HG02642 (cell line): ENCODE results near the gene TREX2.

Source experiments
- ATAC-seq: cut with Tn5 transposase; IDR thresholded peaks from one replicate; pipeline ENCODE4 v1.9.1; 2021; ENCODE audit warnings: mild to moderate bottlenecking; ENCODE audit not compliant: unreplicated experiment, poor library complexity

TREX2 gene

DNA sequence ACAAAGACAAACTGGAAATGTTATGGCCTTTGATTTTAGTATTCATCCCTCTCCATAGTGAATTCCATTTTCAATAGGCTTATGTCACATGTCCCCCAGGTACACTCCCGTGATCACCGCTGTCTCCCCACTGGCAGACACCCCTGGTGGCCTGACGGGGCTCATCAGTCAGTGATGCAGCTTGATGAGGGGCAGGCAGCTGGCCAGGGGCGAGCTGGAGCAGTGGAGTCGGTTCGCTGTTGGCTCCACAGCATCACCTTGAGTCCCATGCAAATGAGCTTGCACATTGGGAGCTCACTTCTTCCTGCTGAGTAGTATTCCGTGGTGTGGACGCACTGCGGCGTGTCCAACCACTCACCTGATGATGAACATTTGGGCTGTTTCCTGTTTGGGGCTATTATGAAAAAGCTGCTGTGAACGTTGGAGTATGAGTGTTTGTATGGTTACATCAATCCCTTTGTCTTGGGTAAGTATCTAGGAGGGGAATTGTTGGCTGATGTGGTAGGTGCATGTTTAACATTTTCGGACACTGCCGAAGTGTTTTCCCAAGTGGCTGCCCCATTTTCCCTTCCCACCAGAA, 5.2 kb downstream of the TREX2 start:
- ATAC-seq = no peak

DNA sequence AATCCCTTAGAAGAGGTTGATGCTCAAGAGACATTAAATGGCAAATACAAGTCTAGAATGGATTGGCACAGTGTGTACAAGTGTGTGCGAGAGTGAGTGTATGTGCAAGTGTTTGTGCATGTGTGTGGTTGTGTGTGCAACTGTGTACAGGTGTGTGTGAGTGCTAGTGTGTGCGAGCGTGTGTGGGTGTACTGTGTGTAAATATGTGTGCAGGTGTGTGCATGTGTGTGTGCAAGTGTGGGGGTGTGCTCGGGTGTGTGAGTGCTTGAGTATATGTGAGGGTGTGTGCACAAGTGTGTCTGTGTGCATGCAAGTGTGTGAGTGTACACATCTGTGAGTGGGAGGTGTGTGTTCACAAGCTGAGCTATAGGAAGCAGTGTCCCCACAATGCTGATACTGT, 5.9 kb downstream of the TREX2 start:
- ATAC-seq = no peak

DNA sequence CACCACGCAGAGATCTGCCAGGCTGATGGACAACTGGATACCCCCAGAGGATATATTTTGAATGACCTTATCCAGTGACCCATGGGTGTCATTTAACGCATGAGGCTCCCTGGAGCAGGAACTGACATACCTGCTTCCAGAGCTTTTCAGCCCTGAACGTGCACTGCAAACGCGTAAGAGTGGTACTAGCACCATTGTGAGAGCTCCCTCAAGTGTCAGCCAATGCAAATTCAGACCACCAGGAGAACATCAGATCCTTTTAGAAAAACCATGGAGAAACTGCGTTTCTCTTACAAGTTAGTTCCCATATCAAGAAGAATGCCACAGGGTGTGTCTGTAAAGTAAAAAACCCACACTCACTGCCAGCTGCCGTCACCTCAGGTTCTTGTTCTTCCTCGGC, 7.3 kb downstream of the TREX2 start:
- no peak for ATAC-seq

DNA sequence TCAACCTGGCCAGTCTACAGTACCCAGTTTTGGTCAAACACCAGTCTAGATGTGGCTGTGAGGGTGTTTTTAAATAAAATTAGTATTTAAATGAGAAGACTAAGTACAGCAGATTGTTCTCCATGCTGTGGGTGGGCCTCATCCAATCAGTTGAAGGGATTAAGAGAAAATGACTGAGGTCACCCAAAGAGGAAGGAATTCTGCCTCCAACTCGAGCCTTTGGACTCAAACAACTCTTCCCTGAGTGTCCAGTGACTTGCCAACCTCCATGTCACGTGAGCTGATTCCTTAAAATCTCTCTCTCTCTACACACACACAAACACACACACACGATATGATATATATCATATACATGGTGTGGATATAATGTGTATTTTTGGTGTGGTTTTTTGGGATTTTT, 10.0 kb downstream of the TREX2 start:
- ATAC-seq = no peak

DNA sequence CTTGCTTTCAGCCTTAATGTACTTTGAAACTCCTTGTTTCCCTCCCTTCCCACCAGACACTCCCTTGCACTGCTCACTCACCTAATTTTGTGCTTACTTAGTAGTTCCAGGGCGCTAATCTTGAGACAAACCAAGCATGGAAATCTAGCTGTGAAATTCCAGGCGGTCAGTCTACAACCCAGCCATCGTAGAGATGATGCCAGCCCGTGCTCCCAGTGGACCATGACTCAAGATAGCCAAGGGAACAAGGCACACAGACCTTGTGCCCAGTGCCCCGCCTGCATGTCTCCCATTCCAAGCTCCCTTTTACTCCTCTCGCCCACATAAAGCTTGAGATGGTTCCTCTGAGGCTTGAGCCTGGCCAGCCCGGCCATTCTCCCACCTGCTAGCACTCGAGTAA, 11.1 kb downstream of the TREX2 start:
- no peak for ATAC-seq

DNA sequence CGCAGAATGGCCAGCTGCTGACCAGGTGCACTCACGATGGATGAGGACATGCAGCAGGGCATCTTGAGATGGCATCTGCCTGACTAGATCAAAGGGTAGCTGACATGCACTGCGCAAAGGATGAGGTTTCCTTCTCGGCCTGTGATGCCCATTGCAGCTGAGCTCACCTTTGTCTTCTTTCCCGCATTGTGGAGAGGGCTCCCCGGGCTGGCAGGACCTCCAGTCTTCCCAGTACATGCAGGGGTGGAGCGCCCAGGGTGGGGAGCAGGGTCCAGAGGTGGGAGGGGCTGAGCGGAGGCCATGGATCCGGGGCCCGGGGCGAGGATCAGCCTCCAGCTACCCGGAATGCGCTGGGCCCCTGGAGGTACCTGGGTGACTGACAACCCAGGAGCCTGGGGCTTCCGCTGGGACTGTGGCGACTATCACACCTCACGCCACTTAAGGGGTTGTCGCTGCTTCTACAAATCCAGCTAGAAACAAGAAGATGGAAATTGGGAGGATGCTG, 12.0 kb downstream of the TREX2 start:
- ATAC-seq = no peak

DNA sequence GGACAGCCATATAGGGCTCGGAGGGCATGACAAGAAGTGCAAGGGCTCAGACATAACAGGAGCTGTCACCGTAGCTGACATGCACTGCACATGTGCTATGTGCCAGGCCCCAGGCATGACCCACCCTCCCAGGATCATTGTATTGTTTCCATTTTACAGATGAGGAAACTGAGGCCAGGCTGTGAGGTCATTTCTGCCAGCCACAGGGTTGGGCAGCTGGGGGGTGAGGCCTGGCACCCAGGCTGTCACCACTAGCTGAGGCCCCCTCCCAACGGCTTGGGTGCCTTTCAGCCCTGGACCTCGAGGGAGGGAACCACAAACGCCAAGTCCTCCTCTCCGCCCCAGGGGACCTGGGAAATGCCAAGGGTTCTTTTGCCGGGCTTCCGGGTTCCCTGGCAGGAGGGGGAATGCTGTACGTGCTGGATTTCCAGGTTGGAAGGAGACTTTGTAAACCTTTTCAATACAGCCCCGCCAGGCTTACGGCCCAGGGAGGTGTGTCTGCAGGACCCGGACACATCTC, 12.6 kb downstream of the TREX2 start:
- ATAC-seq = no peak

DNA sequence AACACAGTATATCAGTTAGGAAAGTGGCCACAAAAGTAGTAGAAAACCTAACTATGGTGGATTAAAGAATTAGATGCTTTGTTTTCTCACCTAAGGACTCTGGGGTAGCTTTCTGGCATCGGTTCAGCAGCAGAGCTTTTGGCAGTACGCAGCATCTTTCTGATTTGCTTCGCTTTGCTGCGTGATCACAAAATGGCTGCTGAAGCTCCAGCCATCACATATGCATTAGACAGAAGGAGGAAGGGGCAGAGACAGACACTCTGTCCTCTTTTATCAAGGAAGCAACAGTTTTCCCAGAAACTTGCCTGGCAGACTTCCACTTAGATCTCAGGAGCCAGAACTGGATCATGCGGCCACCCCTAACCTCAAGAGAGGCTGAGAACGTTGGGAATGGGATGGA, 15.1 kb downstream of the TREX2 start:
- no peak for ATAC-seq

DNA sequence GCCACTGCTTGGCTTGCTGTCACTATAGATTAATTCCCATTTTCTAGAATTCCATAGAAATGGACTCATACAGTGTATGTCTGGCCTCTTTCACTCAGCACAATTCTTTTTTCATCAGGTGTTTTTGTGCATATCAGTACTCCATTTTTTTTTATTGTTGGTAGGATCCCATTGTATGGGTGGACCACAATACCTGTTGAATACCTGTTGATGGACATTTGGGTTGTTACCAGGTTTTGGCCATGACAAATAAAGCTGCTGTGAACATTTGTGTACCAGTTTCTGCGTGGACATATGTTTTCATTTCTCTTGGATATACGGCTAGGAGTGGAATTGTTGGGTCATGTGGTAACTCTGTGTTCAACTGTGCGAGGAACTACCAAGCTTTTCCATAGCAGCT, 19.7 kb downstream of the TREX2 start:
- ATAC-seq = no peak

DNA sequence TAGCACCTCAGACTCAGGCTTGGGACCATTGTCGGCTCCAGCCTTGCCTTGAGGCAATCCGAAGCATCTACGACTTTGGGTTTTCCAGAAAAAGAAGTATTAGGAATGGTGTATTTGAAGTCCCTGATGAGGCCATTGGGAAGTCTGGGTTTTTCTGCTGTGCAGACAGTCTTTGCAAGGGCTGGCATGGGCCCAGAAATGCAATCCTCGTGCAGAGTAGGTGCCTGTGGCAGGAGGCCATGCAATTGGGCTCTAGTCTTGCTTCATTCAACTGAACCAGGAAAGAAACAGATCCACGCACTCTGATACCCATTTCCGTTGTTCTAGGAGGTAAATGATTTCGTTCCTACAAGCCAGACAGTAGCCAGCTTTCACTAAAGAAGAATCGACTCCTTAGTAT, 22.2 kb downstream of the TREX2 start:
- no peak for ATAC-seq

DNA sequence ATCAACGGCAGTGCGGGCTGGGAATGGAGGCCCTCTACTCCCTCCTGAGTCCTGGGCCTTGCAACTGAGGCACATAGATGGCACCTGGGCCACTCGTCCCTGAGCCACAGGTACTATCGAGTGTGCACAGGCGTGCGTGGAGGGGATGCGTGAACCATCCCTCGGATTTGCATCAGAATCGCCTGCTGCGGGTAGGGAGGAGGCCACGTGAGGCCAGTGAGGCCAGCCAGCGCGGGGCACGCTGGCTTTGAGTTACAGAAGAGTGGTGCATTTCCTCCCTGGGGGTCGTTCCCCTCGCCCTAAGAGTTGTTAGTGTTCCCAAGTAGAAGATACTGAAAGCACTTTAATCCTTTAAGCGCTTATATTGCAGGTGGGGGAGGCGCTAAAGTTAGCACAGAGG, 24.0 kb downstream of the TREX2 start:
- ATAC-seq = no peak

DNA sequence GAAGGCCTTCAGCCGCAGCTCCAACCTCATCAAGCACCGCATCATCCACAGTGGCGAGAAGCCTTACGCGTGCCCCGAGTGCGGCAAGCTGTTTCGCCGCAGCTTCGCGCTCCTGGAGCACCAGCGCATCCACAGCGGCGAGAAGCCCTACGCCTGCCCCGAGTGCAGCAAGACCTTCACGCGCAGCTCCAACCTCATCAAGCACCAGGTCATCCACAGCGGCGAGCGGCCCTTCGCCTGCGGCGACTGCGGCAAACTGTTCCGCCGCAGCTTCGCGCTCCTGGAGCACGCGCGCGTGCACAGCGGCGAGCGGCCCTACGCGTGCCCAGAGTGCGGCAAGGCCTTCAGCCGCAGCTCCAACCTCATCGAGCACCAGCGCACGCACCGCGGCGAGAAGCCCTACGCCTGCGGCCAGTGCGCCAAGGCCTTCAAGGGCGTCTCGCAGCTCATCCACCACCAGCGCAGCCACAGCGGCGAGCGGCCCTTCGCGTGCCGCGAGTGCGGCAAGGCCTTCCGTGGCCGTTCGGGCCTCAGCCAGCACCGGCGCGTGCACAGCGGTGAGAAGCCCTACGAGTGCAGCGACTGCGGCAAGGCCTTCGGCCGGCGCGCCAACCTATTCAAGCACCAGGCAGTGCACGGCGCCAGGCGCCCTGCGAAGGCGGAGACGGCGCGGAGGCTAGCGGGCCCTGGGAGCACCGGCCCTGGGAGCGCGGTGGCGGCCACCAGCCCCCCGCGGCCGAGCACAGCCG, 24.8 kb downstream of the TREX2 start:
- no peak for ATAC-seq

DNA sequence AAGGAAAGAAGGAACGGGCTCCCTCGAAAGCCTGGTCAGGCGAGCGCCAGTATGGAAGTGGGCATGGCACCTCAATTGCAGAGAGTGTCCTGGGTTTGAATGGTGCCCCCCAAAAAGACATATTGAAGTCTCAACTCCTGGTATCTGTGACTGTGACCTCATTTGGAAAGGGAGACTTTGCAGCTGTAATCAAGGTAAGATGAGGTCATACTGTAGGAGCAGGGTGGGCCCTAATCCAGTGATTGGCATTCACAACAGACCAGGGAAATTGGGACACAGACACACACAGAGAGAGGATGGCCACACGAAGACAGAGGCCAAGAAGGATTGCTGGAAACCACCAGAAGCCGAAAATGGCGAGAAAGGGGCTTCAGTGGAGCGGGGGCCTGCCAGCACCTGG, 28.2 kb downstream of the TREX2 start:
- ATAC-seq = no peak

DNA sequence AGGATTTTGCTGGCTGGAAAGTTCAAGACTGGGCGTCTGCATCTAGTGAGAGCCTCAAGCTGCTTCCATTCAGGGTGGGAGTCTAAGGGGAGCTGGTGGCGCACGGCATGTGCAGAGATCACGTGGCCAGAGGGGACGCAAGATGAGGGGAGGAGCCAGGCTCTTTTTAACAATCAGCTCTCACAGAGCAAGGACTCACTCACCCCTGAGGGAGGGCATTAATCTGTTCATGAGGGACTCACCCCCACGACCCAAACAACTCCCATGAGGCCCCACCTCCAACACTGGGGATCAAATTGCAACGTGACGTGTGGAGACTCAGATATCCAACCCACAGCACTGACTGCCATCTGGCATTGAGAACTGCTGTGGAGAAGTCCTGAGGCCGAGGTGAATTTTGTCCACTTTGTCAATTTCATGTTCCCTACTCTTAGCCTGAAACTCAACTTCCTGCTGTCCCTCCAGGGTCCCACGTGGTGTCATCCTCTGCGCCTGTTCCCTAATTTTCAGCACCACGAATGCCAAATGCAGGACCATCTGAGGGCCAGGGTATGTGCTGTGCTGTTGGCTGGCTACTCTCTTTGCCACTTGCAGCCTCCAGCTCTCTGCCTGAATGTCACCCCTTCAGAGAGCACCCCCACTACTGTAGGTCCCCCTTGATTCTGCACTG, 28.9 kb downstream of the TREX2 start:
- no peak for ATAC-seq

DNA sequence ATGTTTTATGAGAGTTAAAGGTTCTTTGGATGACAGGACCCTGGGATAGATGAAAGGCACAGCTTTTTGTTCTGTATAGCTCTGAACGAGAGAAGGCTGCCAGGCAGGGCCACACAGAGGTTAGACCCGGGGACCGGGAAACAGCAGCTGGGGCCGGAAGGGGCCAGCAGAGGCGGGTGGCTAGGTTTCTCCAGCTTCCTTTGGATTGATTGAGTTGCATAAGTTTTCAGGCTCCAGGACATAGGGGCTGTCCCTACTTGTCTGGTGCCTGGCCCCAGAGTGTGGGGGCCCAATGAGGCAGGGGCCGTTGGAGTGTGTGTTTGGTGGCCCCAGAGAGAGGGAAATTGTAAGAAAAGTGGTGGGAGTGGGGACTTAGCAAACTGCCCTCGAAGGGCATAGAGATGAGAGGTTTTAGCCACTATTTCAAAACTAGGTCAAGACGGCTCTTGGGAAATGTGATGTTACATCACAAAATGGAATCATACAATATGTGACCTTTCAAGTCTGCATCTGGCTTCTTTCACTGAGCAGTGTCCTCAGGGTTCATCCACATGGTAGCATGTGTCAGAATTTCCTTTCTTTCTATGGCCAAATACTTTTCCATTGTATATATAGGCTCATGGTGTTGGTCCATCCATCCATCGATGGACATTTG, 30.9 kb downstream of the TREX2 start:
- ATAC-seq = no peak

DNA sequence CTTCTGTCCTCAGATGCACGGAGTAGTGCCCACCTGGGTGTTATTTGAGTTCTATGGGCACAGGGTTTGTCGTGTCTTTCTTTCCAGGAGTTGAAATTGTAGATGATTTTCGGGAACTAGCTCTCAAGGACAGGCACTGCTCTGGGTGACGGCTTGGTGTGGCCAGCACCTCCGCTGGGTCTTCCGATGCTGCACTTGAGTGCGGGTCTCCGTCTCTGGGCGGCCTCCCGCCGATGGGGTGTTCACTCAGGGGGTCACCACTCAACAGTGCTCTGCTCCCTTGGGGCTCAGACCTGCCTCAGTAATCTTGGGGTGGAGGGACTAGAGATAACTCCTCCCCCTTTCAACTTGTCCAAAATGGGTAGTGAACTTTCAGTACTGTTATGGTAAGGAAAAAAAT, 32.1 kb downstream of the TREX2 start:
- no peak for ATAC-seq

DNA sequence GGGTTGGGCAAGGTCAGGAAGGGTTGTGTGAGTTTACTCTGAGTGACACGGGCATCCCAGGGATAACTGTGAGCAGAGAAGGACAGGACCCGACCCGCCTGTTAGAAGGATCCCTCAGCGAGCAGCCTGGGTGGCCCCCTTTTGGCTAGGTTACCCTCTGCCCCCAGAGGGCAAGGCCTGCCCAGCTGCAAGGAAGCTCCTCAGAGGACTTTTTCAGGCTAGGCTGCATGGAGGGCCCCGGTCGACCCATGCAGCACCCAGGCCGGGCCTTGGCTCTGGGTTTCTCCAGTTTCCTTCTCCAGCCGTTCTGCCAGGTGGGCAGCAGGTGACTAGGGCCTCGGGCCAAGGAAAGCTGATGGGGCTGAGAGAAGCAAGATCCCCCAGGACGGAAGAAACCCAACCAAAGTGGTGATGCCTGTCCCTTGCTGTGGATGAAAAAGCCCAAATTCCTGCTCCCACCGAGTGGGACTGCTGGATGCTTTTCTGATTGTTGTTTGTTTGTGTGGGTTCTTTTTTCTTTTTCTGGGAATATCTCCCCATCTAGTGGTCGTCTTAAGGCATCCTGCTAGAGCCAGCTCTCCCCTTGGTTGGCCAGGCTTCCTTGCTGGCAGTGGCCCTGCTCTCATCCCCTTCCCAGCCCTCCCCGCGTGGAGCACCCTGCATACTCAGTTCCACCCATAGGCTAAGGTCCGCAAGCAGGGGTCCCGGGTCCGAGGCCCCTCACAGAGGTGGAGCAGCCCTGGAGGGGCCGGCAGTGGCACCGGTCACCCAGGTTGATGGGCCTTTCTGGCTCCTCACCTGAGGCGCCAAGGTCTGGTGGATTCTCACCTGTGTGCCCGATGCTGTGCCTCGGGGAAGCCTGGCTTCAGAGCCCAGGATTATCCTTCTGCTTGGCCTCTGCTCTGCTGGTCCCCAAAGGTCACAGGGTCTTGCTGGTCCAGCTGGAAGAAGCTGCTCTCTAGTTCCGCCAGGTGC, 32.8 kb downstream of the TREX2 start:
- ATAC-seq = no peak

DNA sequence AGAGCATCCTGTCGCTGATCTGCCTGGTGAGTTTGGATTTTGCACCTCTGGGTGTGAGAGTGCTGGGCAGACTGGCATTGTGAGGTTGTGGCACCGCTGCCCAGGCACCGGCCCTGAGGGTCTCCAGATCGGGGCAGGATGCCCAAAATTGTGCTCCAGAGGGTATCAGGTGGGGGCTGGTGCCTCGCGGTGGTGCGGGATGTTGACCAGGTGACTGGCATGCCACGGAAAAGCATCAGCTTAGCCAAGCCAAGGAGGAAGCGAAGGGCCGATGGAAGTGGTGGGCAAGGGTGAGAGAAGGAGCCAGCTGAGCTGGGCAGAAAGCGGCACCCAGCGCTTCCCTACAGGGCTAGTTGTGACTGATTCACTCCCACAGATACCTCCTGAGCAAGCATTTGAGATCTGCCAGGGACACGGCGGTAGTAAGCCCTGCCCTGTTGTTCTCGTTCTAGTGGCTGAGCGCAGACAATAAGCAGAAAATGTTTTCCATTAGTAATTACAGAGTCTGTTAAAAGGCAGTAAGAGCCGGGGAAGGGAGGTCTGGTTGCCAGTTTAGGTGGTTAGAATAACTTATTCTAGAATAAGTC, 33.8 kb downstream of the TREX2 start:
- no peak for ATAC-seq

DNA sequence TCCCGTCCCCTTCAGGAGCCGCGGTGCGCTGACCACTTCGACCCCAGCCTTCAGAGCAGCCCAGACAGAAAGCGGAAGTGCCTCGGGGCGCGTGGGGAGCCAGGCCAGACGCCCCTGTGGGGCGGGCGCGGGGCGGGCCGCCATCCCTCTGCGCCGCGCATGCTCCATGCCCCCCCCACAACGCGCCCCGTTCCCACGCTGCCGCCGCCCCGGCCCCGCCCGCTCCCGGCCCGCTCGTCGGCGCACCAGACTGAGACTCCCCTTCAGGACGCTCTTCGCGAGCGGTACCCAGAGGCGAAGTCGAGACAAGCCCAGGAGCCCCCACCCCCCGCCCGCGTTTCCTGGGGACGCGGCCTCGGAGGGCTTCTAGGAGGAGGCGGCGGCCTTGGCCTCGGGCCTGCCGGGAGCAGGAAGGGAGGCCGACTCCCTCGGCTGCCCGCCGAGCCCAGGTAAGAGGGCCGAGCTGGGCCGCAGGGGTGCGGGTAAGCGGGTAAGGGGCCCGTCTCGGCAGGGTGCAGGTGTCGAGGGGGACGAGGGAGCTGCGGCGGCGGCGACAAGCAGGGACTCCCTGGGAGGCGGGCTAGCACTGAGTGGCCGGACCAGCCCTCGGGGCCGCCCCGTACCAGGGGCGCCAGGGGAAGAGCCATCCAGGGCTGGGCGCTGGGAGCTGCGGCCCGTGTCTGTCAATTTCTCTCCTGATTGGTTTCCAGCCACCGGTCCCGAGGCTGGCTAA, 34.4 kb downstream of the TREX2 start, which contains the start of gene ZFP92:
Gene ZFP92, plus strand, starts transcription at position 218 of the 733 bp plus-strand sequence. CDS start 6,851 bp downstream, outside the sequence.
- ATAC-seq = peak; percentile 76
